IMR-90 (cell line): Measurements from ENCODE around the gene SUSD1. TPM values are rescaled to one million over a fixed set of nuclear protein-coding genes. Genes with fewer than 3 reads are reported as not detected.

Experiments used
- ATAC-seq: fragments of 200-7000 bp; cut with Tn5 transposase; 2 replicates; pipeline ENCODE4 v1.9.1; 2020; ENCODE audit warnings: low read depth, mild to moderate bottlenecking, moderate library complexity
- BruUV-seq: library from RNA; stranded (reverse); fragments of 400-500 nt; replicated peaks from 2 replicates; lab custom pipeline; 2021; lab: Mats Ljungman, UMichigan
- CTCF ChIA-PET: fragments of 300-600 bp; formaldehyde crosslinking; extraction: SDS; loops from one replicate; lab custom pipeline; 2021; ENCODE audit warnings: antibody characterized with exemption; lab: Yijun Ruan, JAX
- POLR2A ChIA-PET: fragments of 300-600 bp; sonication (Branson Sonifier 250); formaldehyde crosslinking; loops from one replicate; lab custom pipeline; 2022; ENCODE audit warnings: antibody characterized with exemption; ENCODE audit not compliant: unreplicated experiment; lab: Charles Lee
- DNase-seq: peaks from one replicate; pipeline ENCODE4 v3.0.0; 2013
- H2AFZ ChIP-seq: replicated peaks from 2 replicates; pipeline ENCODE3; 2013; ENCODE audit warnings: low read length, mild to moderate bottlenecking; ENCODE audit not compliant: poor library complexity
- H2AK5ac ChIP-seq: 2 replicates; pipeline ENCODE4 v1.6.1; 2013; ENCODE audit warnings: low read depth, low read length, inconsistent platforms
- H2AK9ac ChIP-seq: replicated peaks from 2 replicates; pipeline ENCODE3; 2013; ENCODE audit warnings: mild to moderate bottlenecking, low read depth, low read length, moderate library complexity; ENCODE audit not compliant: poor library complexity
- H2BK120ac ChIP-seq: 2 replicates; pipeline ENCODE4 v1.6.1; 2013; ENCODE audit warnings: low read depth, low read length, inconsistent platforms
- H2BK15ac ChIP-seq: 3 replicates; pipeline ENCODE4 v1.6.1; 2013; ENCODE audit warnings: low read depth, low read length, inconsistent platforms
- H2BK20ac ChIP-seq: 2 replicates; pipeline ENCODE4 v1.6.1; 2013; ENCODE audit warnings: low read depth, mild to moderate bottlenecking, inconsistent platforms, low read length, moderate library complexity
- H2BK5ac ChIP-seq: 2 replicates; pipeline ENCODE4 v1.6.1; 2013; ENCODE audit warnings: mild to moderate bottlenecking, low read depth, low read length, inconsistent platforms; ENCODE audit not compliant: poor library complexity, severe bottlenecking
- H3K14ac ChIP-seq: replicated peaks from 2 replicates; pipeline ENCODE4 v1.6.1; 2013; ENCODE audit warnings: low read depth, low read length, inconsistent platforms
- H3K18ac ChIP-seq: 2 replicates; pipeline ENCODE4 v1.6.1; 2013; ENCODE audit warnings: low read depth, low read length, control low read depth
- H3K23ac ChIP-seq: 2 replicates; pipeline ENCODE4 v1.6.1; 2013; ENCODE audit warnings: low read depth, low read length, inconsistent platforms
- H3K27ac ChIP-seq: 2 replicates; pipeline ENCODE4 v1.5.1; 2013; ENCODE audit warnings: mild to moderate bottlenecking, control low read depth, low read length; ENCODE audit not compliant: insufficient read depth
- H3K27me3 ChIP-seq: 2 replicates; pipeline ENCODE4 v1.6.1; 2013; ENCODE audit warnings: low read length; ENCODE audit not compliant: control insufficient read depth, insufficient read depth
- H3K36me3 ChIP-seq: 2 replicates; pipeline ENCODE4 v1.6.1; 2013; ENCODE audit warnings: low read length, mixed read lengths; ENCODE audit not compliant: control insufficient read depth, insufficient read depth
- H3K4ac ChIP-seq: 2 replicates; pipeline ENCODE4 v1.6.1; 2013; ENCODE audit warnings: low read depth, low read length, inconsistent platforms
- H3K4me1 ChIP-seq: 2 replicates; pipeline ENCODE4 v1.6.1; 2013; ENCODE audit warnings: low read length, mixed read lengths; ENCODE audit not compliant: control insufficient read depth, insufficient read depth
- H3K4me2 ChIP-seq: 2 replicates; pipeline ENCODE4 v1.6.1; 2013; ENCODE audit warnings: low read depth, mild to moderate bottlenecking, control low read depth, low read length, moderate library complexity
- H3K4me3 ChIP-seq: 2 replicates; pipeline ENCODE4 v1.5.1; 2013; ENCODE audit warnings: low read depth, mild to moderate bottlenecking, control low read depth, low read length, moderate library complexity; ENCODE audit not compliant: insufficient read depth
- H3K56ac ChIP-seq: 2 replicates; pipeline ENCODE4 v1.6.1; 2013; ENCODE audit warnings: low read length, inconsistent platforms; ENCODE audit not compliant: insufficient read depth; ENCODE audit errors: extremely low read depth
- H3K79me1 ChIP-seq, 2 experiments: 2 replicates each; pipeline ENCODE4 v1.6.1; 2013; ENCODE audit warnings: low read length in 2 of 2, inconsistent platforms in 1 of 2, low read depth in 1 of 2
- H3K9ac ChIP-seq: 2 replicates; pipeline ENCODE4 v1.6.1; 2013; ENCODE audit warnings: low read depth, low read length, control low read depth
- H3K9me1 ChIP-seq: 2 replicates; pipeline ENCODE4 v1.6.1; 2013; ENCODE audit warnings: low read length, inconsistent platforms; ENCODE audit not compliant: insufficient read depth
- H3K9me3 ChIP-seq: 2 replicates; pipeline ENCODE4 v1.6.1; 2013; ENCODE audit warnings: low read length; ENCODE audit not compliant: control insufficient read depth, insufficient read depth
- H4K20me1 ChIP-seq: 2 replicates; pipeline ENCODE4 v1.6.1; 2013; ENCODE audit warnings: low read length, inconsistent platforms; ENCODE audit not compliant: insufficient read depth
- H4K5ac ChIP-seq: 2 replicates; pipeline ENCODE4 v1.6.1; 2013; ENCODE audit warnings: mild to moderate bottlenecking, low read depth, low read length, control low read depth
- H4K8ac ChIP-seq, 2 experiments: 2 replicates each; pipeline ENCODE4 v1.6.1; 2013; ENCODE audit warnings: low read depth in 2 of 2, low read length in 2 of 2, control low read depth in 1 of 2, inconsistent platforms in 1 of 2
- H4K91ac ChIP-seq: 2 replicates; pipeline ENCODE4 v1.6.1; 2013; ENCODE audit warnings: low read depth, low read length, inconsistent platforms; ENCODE audit not compliant: insufficient read depth
- CEBPB ChIP-seq: IDR thresholded peaks from 2 replicates; pipeline ENCODE4 v1.6.1; 2012; ENCODE audit warnings: low read depth, low read length, improper control_type of control experiment
- MAFK ChIP-seq: IDR thresholded peaks from 2 replicates; pipeline ENCODE4 v1.6.1; 2012; ENCODE audit warnings: low read depth, low read length, improper control_type of control experiment
- MAZ ChIP-seq: IDR thresholded peaks from 2 replicates; pipeline ENCODE4 v1.6.1; 2012; ENCODE audit warnings: low read depth, mild to moderate bottlenecking, low read length, improper control_type of control experiment, moderate library complexity, borderline replicate concordance
- MXI1 ChIP-seq: IDR thresholded peaks from 2 replicates; pipeline ENCODE4 v1.6.1; 2012; ENCODE audit warnings: low read depth, mild to moderate bottlenecking, low read length, moderate library complexity, borderline replicate concordance
- NFE2L2 ChIP-seq: fragments of 150-350 bp; IDR thresholded peaks from 2 replicates; pipeline ENCODE4 v1.6.1; 2016; ENCODE audit warnings: low read depth, mild to moderate bottlenecking, low read length
- POLR2A ChIP-seq: IDR thresholded peaks from 2 replicates; pipeline ENCODE4 v1.6.1; 2012; ENCODE audit warnings: mild to moderate bottlenecking, low read depth, low read length
- RAD21 ChIP-seq: IDR thresholded peaks from 2 replicates; pipeline ENCODE4 v1.6.1; 2012; ENCODE audit warnings: low read length, improper control_type of control experiment
- RCOR1 ChIP-seq: IDR thresholded peaks from 2 replicates; pipeline ENCODE4 v1.6.1; 2012; ENCODE audit warnings: mild to moderate bottlenecking, low read length, improper control_type of control experiment; ENCODE audit not compliant: insufficient replicate concordance
- WGBS, 2 experiments: methylation state at CpG; one replicate each; pipeline versions ENCODE4 v1.1.5 to v1.1.7; 2013; ENCODE audit warnings: missing lambda C conversion rate in 2 of 2; ENCODE audit not compliant: insufficient read length in 1 of 2; ENCODE audit errors: extremely low coverage in 2 of 2; 5-methylcytosine and 5-hydroxymethylcytosine counted together
- dilution Hi-C: fragments of 300-500 bp; cut with HindIII; formaldehyde crosslinking; loops from one replicate; pipeline ENCODE4 v1.14.3; 2018; ENCODE audit warnings: low sequenced_read_pairs; ENCODE audit not compliant: unreplicated experiment
- in situ Hi-C: fragments of 300-500 bp; cut with MboI; formaldehyde crosslinking; loops from 3 replicates; pipeline ENCODE4 v1.14.3; 2019; ENCODE audit warnings: low sequenced_read_pairs, inconsistent platforms, mixed read lengths
- intact Hi-C: fragments of 100-400 bp; cut with micrococcal nuclease; formaldehyde crosslinking; loops from 2 replicates; pipeline ENCODE4 v1.10.0; 2022
- polyA plus RNA-seq, 3 experiments: library from polyadenylated mRNA; depleted of rRNA; stranded (reverse); fragments of >200 nt; gene quantifications; 2 replicates each; pipeline ENCODE4 v1.2.3, GENCODE V29; 2012; ENCODE audit warnings: low replicate concordance in 1 of 3
- total RNA-seq: library from RNA; depleted of rRNA; stranded (reverse); fragments of >200 nt; gene quantifications from 2 replicates; pipeline ENCODE4 v1.2.3, GENCODE V29; 2012
- TF ChIP-seq, protein P1 (sequence below): fragments of 150-350 bp; IDR thresholded peaks from 2 replicates; pipeline ENCODE4 v1.6.1; 2017; ENCODE audit warnings: mild to moderate bottlenecking, antibody characterized with exemption, low read length, low read depth
- TF ChIP-seq, protein P2 (sequence below): fragments of 150-350 bp; IDR thresholded peaks from 2 replicates; pipeline ENCODE4 v1.6.1; 2016; ENCODE audit warnings: low read depth, mild to moderate bottlenecking, low read length, moderate library complexity, borderline replicate concordance

SUSD1 gene
- total and polyA plus RNA-seq, 2 of the 4 experiments (the other 2 are of a cell fraction): 4.0 to 4.7 TPM

DNA sequence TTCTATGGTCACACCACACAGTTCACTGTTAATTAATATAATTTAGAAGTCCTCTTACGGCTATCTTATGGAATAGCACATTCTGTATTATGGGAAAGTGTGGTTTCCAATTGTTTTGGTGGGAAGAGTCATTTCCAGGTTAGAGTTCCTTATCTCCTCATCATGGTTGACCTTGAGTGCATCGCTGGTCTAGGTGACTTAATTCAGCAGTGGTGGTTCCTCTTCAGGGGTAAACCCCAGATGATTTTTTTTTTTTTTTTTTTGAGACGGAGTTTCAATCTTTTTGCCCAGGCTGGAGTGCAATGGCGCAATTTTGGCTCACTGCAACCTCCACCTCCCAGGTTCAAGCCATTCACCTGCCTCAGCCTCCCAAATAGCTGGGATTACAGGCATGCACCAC lies 171.6 kb downstream of the SUSD1 start:
- Histone ChIP-seq H3K9ac (no peak overlapping the region), H3K18ac (peak overlapping the region; percentile 78; the same call in 1 of the 2 replicates), H4K8ac (peak overlapping the region in 1 of 2 experiments; percentile 16; a peak in 2 of 4 replicates), H4K20me1 (no peaks in the 10 kb centered on the region), H3K9me1 (peaks cover 13% of the 10 kb centered on the region), H2AFZ (no peak overlapping the region), H2BK20ac (0 out of 2 replicates have a peak overlapping the region, but pooled peaks have one; percentile 58), H2BK120ac (peak overlapping the region; percentile 7; the same call in 1 of the 2 replicates), H3K79me1 (peaks cover 0 to 7% of the 10 kb centered on the region in 2 experiments; a peak in 1 of 4 replicates), H3K4me2 (no peak overlapping the region), H4K91ac (peak overlapping the region; percentile 31; the same call in 1 of the 2 replicates), H3K27ac (peak overlapping the region; percentile 50; the same call in 1 of the 2 replicates), H3K4me1 (peaks cover 19% of the 10 kb centered on the region), H4K5ac (no peak overlapping the region; the same call in 1 of the 2 replicates), H2BK15ac (no peak overlapping the region; the same call in 2 of the 3 replicates), H2AK9ac (no peak overlapping the region), H2BK5ac (peak overlapping the region; percentile 70), H3K4ac (no peak overlapping the region), H3K14ac (no peak overlapping the region), H3K36me3 (no peaks in the 10 kb centered on the region), H3K56ac (no peak overlapping the region), H3K23ac (no peak overlapping the region), H3K9me3 (no peaks in the 10 kb centered on the region), H2AK5ac (no peak overlapping the region), H3K4me3 (no peak overlapping the region), H3K27me3 (no peaks in the 10 kb centered on the region)
- no peak for TF ChIP-seq RAD21
- TF ChIP-seq, protein P1, sequence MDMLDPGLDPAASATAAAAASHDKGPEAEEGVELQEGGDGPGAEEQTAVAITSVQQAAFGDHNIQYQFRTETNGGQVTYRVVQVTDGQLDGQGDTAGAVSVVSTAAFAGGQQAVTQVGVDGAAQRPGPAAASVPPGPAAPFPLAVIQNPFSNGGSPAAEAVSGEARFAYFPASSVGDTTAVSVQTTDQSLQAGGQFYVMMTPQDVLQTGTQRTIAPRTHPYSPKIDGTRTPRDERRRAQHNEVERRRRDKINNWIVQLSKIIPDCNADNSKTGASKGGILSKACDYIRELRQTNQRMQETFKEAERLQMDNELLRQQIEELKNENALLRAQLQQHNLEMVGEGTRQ: no peak
- no peak for TF ChIP-seq MAFK
- TF ChIP-seq MAZ: no peak
- no peak for TF ChIP-seq POLR2A
- no peak for TF ChIP-seq NFE2L2
- TF ChIP-seq CEBPB: no peak
- TF ChIP-seq, protein P2, sequence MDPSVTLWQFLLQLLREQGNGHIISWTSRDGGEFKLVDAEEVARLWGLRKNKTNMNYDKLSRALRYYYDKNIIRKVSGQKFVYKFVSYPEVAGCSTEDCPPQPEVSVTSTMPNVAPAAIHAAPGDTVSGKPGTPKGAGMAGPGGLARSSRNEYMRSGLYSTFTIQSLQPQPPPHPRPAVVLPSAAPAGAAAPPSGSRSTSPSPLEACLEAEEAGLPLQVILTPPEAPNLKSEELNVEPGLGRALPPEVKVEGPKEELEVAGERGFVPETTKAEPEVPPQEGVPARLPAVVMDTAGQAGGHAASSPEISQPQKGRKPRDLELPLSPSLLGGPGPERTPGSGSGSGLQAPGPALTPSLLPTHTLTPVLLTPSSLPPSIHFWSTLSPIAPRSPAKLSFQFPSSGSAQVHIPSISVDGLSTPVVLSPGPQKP: no peak
- TF ChIP-seq RCOR1: no peak
- no peak for TF ChIP-seq MXI1
- DNase-seq: no peak
- no TSS peak for BruUV-seq
- ATAC-seq: no peak
- intact Hi-C loops: no loop called here
- ChIA-PET CTCF (interaction anchor here (0.7 kb wide), 1 partner anchor 32 kb away, joined by 3 read pairs; no protein-coding TSS in a partner anchor), POLR2A (no interaction called here)
- WGBS, 2 experiments: no CpG with 5 or more reads among the region's 4 CpGs
- in situ Hi-C loops: no loop called here
- dilution Hi-C loops: no loop called here
